Measurements from ENCODE around the gene USP36. TPM values are rescaled to one million over a fixed set of nuclear protein-coding genes. Genes with fewer than 3 reads are reported as not detected.
A peak's percentile ranks its signal among the peaks of the same experiment; 100 is the strongest.

Gene USP36
- total RNA-seq, 2 experiments from 2014 or later: 489 to 494 TPM

GRCh38 chr17:78862073-78863023 is 21.7 kb upstream of the USP36 start:
- H3K27ac Mint-ChIP-seq: no peak overlapping the region
- DNase-seq: peak in 2 of 14 experiments; percentile 61 to 70

DNA sequence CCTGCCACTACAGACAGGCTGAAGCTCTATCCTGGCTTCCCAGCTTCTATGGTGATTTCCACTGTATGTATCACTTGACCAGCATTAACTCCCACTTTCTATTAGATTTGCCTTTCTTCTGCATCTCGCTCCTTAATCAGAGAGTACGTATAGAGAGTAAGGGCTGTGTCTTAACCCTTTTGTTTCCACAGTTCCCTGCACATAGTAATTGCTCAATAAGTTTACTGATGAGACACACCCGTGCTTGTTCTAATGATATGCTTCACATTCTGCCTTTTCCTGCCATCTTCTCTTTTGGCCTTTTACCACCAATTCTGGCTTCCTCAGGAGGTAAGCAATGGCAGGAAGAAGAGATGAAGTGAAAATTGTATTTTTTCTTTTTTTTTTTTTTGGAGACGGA is 20.6 kb upstream of the USP36 start:
- no peak for ATAC-seq (ENCODE audit: poor library complexity)
- H3K27me3 ChIP-seq (ENCODE audit: control insufficient read depth in 1 of 2, insufficient read depth in 2 of 2, low read length in 2 of 2): no peaks in the 10 kb centered on the region
- no peak overlapping the region for H3K27ac Mint-ChIP-seq

More at GRCh38 chr17:78862073-78863023, 21.7 kb upstream of the USP36 start:
- TF ChIP-seq, protein P1, sequence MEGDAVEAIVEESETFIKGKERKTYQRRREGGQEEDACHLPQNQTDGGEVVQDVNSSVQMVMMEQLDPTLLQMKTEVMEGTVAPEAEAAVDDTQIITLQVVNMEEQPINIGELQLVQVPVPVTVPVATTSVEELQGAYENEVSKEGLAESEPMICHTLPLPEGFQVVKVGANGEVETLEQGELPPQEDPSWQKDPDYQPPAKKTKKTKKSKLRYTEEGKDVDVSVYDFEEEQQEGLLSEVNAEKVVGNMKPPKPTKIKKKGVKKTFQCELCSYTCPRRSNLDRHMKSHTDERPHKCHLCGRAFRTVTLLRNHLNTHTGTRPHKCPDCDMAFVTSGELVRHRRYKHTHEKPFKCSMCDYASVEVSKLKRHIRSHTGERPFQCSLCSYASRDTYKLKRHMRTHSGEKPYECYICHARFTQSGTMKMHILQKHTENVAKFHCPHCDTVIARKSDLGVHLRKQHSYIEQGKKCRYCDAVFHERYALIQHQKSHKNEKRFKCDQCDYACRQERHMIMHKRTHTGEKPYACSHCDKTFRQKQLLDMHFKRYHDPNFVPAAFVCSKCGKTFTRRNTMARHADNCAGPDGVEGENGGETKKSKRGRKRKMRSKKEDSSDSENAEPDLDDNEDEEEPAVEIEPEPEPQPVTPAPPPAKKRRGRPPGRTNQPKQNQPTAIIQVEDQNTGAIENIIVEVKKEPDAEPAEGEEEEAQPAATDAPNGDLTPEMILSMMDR (IDR thresholded peaks at IDR 0.05): no peak
- H3K9me3 ChIP-seq (ENCODE audit: control insufficient read depth in 1 of 2, insufficient read depth in 1 of 2, low read length in 2 of 2): no peaks in the 10 kb centered on the region
- no peaks in the 10 kb centered on the region for H3K36me3 Mint-ChIP-seq (ENCODE audit: low read depth)
- ChIA-PET POLR2A (no interaction called here), CTCF (no interaction called here)
- H3K36me3 ChIP-seq (ENCODE audit: insufficient read depth, low read length): no peaks in the 10 kb centered on the region
- H3K9me3 Mint-ChIP-seq: no peaks in the 10 kb centered on the region
- H3K4me3 Mint-ChIP-seq: no peak overlapping the region
- intact Hi-C loops (cut with DNase I, micrococcal nuclease): no loop called here
- H3K4me3 ChIP-seq (ENCODE audit: low read length): no peak overlapping the region
- ATAC-seq (ENCODE audit: poor library complexity): no peak
- no peak overlapping the region for H3K27ac ChIP-seq (ENCODE audit: low read depth in 1 of 2, low read length in 2 of 2)
- no peaks in the 10 kb centered on the region for H3K4me1 Mint-ChIP-seq (ENCODE audit: low read depth)
- no peaks in the 10 kb centered on the region for H3K27me3 ChIP-seq (ENCODE audit: control insufficient read depth in 1 of 2, insufficient read depth in 2 of 2, low read length in 2 of 2)
- peaks cover 8% of the 10 kb centered on the region for H3K4me1 ChIP-seq (ENCODE audit: insufficient read depth, low read length)
- no peaks in the 10 kb centered on the region for H3K27me3 Mint-ChIP-seq

DNA sequence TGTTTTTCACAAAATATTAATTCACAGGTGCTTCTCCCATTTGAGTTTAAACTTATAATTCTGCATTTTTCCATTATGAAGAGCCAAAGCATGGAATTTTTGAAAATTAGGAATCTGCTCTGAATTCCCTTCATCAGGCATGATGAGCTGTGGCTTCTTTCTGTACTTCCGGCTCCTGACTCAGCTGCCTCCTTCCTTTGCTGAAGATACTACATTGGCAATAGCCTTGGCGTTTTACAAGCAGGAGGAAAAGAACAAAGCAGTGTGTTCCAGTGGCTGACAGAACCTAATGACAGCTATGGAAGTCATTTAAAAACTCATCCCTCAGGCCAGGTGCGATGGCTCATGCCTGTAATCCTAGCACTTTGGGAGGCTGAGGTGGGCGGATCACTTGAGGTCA is 18.4 kb upstream of the USP36 start:
- Mint-ChIP-seq H3K4me1 (ENCODE audit: low read depth) (no peaks in the 10 kb centered on the region), H3K27ac (no peak overlapping the region), H3K27me3 (no peaks in the 10 kb centered on the region), H3K9me3 (no peaks in the 10 kb centered on the region), H3K36me3 (ENCODE audit: low read depth) (no peaks in the 10 kb centered on the region), H3K4me3 (no peak overlapping the region)
- ChIA-PET POLR2A (no interaction called here), CTCF (no interaction called here)
- TF ChIP-seq, protein P1 (IDR thresholded peaks at IDR 0.05): no peak
- DNase-seq: no peak
- Histone ChIP-seq H3K27ac (ENCODE audit: low read depth in 1 of 2, low read length in 2 of 2) (no peak overlapping the region), H3K27me3 (ENCODE audit: control insufficient read depth in 1 of 2, insufficient read depth in 2 of 2, low read length in 2 of 2) (no peaks in the 10 kb centered on the region), H3K36me3 (ENCODE audit: insufficient read depth, low read length) (peaks cover 2% of the 10 kb centered on the region), H3K4me3 (ENCODE audit: low read length) (no peak overlapping the region), H3K4me1 (ENCODE audit: insufficient read depth, low read length) (no peaks in the 10 kb centered on the region), H3K9me3 (ENCODE audit: control insufficient read depth in 1 of 2, insufficient read depth in 1 of 2, low read length in 2 of 2) (peaks cover 0 to 3% of the 10 kb centered on the region in 2 experiments)
- intact Hi-C loops (cut with DNase I, micrococcal nuclease): no loop called here
- ATAC-seq (ENCODE audit: poor library complexity): no peak

More for the DNA sequence above, 20.6 kb upstream of the USP36 start:
- Mint-ChIP-seq H3K27me3 (no peaks in the 10 kb centered on the region), H3K36me3 (ENCODE audit: low read depth) (no peaks in the 10 kb centered on the region), H3K4me1 (ENCODE audit: low read depth) (no peaks in the 10 kb centered on the region), H3K9me3 (no peaks in the 10 kb centered on the region), H3K4me3 (no peak overlapping the region)
- Histone ChIP-seq H3K9me3 (ENCODE audit: control insufficient read depth in 1 of 2, insufficient read depth in 1 of 2, low read length in 2 of 2) (peaks cover 0 to under 1% of the 10 kb centered on the region in 2 experiments), H3K4me3 (ENCODE audit: low read length) (no peak overlapping the region), H3K27ac (ENCODE audit: low read depth in 1 of 2, low read length in 2 of 2) (no peak overlapping the region), H3K4me1 (ENCODE audit: insufficient read depth, low read length) (peaks cover 7% of the 10 kb centered on the region), H3K36me3 (ENCODE audit: insufficient read depth, low read length) (peaks cover 2% of the 10 kb centered on the region)
- ChIA-PET POLR2A (no interaction called here), CTCF (no interaction called here)
- intact Hi-C loops (cut with DNase I, micrococcal nuclease): no loop called here
- no peak for DNase-seq
- TF ChIP-seq, protein P1 (IDR thresholded peaks at IDR 0.05): no peak

All from CD4-positive, alpha-beta T cell (primary cell).